SKM-1 treated with dmso at 0.1 percent for 144 hours (cell line): ENCODE results near the gene NUP37.
A peak's percentile ranks its signal among the peaks of the same experiment; 100 is the strongest.
"Not testable (repeated sequence)": the region's sequence is repeated elsewhere in the genome, so short reads cannot be mapped to it uniquely, and the experiment has no call there.

Experiments used
- DNase-seq: peaks from one replicate; lab custom pipeline; 2025; ENCODE audit not compliant: unreplicated experiment; lab: John Stamatoyannopoulos, UW

The NUP37 gene

DNA sequence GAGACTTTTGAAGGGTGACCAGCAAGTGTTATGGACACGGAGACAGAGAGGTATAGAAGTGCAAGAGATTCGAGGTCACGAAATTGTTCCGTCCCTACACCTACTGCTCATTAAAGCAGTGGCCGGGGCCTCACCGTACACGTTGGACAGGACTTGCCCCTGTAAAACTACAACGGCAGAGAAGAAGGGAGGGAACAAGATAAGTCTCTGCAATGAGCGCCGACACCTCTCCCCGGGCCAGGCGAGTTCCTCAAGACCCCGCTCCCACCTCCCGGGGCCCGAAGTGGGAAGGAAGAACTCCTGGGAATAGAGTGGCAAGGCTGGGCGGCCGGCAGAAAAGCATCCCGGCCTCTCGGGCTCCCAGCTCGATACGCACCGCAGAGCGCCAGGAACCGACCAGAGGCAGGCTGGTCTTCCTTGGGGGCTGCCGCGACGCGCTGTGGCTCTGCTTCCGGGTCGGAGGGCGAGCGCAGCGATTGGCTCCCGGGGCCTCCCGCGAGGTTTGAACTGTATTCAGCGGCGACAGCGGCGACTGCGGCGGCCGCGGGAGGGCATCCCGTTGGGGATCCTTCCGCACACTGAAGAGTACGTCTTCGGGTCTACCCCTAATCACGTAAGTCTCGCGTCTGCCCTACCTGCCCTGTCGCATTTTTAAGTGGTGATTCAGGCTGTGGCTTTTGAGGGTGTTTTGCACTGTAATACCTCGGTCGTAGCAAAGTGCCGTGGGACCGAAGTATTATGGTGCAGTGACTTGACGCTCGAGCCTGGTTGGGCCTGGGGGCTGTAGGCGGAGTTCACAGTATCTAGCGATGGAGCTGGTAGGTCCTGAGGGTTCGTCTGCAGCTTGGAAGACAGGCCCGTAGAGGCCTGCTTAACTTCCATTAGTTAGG, at the start of gene NUP37, which contains the start of gene PARPBP:
NUP37 (minus strand) TSS at position 441 of the 890 bp plus-strand sequence. CDS start 1,596 bp downstream, outside the sequence.
PARPBP (plus strand) TSS at position 510 of the 890 bp plus-strand sequence. CDS start 3,706 bp downstream, outside the sequence.
- peak; percentile 47 for DNase-seq

GRCh38 chr12:102167821-102168604, 48.1 kb upstream of the NUP37 start:
- DNase-seq: no peak

- no peak for DNase-seq
These were observed 43.5 kb upstream of the NUP37 start for GRCh38 chr12:102163383-102163782.

DNA sequence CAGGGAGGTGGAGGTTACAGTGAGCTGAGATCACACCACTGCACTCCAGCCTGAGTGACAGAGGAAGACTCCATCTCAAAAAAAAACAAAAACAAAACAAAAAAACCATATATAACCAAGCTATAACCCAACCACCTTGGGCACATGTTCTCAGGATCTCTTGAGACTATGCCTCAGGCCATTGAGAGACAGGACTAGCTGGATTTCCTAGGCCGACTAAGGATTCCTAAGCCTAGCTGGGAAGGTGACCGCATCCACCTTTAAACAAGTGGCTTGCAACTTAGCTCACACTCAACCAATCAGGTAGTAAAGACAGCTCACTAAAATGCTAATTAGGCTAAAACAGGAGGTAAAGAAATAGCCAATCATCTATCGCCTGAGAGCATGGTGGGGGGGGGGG, 35.3 kb upstream of the NUP37 start:
- not testable (repeated sequence) for DNase-seq

DNA sequence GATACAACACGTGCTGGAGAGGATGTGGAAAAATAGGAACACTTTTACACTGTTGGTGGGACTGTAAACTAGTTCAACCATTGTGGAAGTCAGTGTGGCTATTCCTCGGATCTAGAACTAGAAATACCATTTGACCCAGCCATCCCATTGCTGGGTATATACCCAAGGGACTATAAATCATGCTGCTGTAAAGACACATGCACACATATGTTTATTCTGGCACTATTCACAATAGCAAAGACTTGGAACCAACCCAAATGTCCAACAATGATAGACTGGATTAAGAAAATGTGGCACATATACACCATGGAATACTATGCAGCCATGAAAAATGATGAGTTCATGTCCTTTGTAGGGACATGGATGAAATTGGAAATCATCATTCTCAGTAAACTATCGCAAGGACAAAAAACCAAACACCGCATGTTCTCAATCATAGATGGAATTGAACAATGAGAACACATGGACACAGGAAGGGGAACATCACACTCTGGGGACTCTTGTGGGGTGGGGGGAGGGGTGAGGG, 27.2 kb upstream of the NUP37 start:
- DNase-seq: not testable (repeated sequence)

GRCh38 chr12:102144221-102144620, 24.3 kb upstream of the NUP37 start:
- no peak for DNase-seq

- DNase-seq: not testable (repeated sequence)
These were observed 23.0 kb upstream of the NUP37 start for GRCh38 chr12:102142866-102143373.

- not testable (repeated sequence) for DNase-seq
These were observed 17.7 kb upstream of the NUP37 start for GRCh38 chr12:102137619-102138018.

- DNase-seq: not testable (repeated sequence)
These were observed 11.5 kb upstream of the NUP37 start for GRCh38 chr12:102131442-102131841.

GRCh38 chr12:102130720-102131119, 10.8 kb upstream of the NUP37 start:
- not testable (repeated sequence) for DNase-seq

- DNase-seq: not testable (repeated sequence)
These were observed 1.4 kb upstream of the NUP37 start for GRCh38 chr12:102121328-102121727.

GRCh38 chr12:102120886-102121285, 972 bp upstream of the NUP37 start:
- no peak for DNase-seq

DNA sequence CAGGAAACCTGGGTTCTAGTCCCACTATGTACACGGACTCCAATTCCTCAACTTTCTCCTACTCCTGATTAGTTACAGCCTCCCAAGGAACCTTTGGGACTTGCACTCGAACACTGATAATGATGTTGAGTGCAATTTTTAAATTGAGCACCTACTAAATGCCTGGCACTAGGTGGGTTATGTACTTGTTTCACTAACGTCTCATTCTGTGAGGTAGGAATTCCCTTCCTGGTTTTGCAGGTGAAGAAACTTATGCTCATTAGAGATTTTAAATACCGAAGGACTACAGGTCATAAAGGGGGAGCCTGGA, 605 bp upstream of the NUP37 start:
- DNase-seq: no peak

DNA sequence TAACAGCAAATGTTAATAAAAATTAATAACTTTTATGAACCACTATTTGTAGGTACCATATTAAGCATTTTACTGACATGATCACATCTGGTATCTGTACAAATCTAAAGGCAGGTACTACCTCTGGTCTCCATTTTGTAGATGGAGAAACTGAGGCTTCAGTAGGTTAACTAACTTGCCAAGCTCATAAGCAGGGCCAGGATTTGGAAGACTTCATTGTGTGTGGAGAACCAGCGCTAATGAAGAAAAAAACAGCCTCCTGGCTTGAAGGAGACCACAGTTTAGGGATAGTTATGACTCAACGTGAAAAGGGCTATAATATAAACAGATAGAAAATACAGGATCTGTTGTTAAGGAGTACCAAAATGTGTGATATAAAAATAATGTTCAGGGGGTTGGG, 1.0 kb downstream of the NUP37 start:
- no peak for DNase-seq

GRCh38 chr12:102116392-102116791, 3.5 kb downstream of the NUP37 start:
- DNase-seq: no peak

GRCh38 chr12:102114212-102114611, 5.7 kb downstream of the NUP37 start:
- no peak for DNase-seq

DNA sequence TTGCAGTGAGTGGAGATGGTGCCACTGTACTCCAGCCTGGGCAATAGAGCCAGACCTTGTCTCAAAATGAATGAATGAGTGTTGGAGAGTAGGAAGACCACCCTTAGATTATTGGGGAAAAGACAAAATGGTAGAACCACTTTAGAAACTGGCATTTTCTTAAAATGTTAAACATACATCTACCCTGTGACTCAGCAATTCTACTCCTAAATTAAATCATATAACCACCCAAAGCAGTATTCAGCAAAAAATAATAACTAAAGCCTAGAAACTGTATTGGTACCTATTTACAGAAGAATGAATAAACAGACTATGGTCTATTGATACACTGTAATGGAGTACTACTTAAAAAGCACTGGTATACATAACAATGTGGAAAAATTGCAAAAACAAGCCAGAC, 9.1 kb downstream of the NUP37 start:
- no peak for DNase-seq

DNA sequence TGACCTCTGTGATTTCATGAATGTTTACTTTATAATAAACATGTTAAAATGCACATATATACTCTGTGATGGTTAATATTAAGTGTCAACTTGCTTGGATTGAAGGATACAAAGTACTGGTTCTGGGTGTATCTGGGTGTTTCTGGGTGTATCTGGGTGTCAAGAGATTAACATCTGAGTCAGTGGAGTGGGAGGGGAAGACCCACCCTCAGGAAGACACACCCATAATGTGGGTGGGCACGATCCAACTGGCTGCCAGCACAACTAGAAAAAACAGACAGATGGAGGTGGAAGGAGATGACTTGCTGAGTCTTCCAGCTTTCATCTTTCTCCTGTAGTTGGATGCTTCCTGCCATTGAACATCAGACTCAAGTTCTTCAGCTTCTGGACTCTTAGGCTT, 11.9 kb downstream of the NUP37 start:
- no peak for DNase-seq

DNA sequence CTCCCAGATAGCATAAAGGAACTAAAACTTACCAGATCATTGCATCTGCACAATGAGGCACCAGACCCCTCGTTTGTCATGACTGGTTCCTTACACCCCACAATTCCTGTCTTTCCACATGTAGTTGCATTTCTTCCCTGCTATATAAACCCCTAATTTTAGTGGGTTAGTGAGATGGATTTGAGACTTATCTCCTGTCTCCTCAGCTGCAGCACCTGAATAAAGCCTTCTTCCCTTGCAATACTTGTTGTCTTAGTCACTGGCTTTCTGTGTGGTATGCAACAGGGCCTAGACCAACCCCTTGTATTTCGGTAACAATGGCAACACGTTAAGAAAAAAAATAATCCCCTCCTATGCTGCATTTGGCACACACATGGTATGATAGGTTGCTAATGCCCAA, 13.0 kb downstream of the NUP37 start:
- DNase-seq: no peak

DNA sequence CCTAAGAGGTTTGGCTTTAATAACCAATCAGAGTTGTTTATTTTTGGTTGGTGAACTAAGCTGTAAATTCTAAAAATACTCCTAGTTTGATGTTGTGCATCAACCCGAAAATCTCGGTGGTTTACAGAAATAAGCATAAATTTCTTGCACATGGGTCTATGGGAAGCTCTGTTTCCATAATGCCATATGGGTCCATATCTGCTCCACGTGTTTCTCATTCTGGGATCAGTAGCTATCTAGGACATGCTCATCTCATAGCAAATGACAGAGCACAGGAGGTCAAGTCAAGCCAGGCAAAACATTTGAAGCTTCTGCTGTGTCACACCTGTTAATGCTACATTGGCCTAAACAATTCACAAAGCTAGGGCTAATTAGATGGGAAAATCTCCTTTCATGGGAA, 23.1 kb downstream of the NUP37 start:
- no peak for DNase-seq

GRCh38 chr12:102095677-102096263, 24.1 kb downstream of the NUP37 start:
- peak; percentile 4 for DNase-seq
